ENCODE measurements around the gene TRANK1. TPM values are rescaled to one million over a fixed set of nuclear protein-coding genes. Genes with fewer than 3 reads are reported as not detected.

TRANK1 gene
- total and polyA plus RNA-seq, 11 donors = 2.2 to 27.9 (median 4.0) TPM

GRCh38 chr3:36790765-36791164 is 154.1 kb downstream of the TRANK1 start:
- H3K4me1 ChIP-seq = peaks cover 0 to 12% (median 0%) of the 10 kb centered on the region in 12 donors
- no peaks in the 10 kb centered on the region for H3K9me3 ChIP-seq
- no peak overlapping the region for H3K4me3 ChIP-seq
- ATAC-seq = no peak
- no peaks in the 10 kb centered on the region for H3K27me3 ChIP-seq
- intact Hi-C loops (cut with DNase I) = no loop called here
- no peak overlapping the region for H3K27ac ChIP-seq
- DNase-seq = no peak
- 53 to 69% (median 59%) methylated on average over 5 to 6 of the region's 6 CpGs for WGBS, 4 donors
- no peaks in the 10 kb centered on the region for H3K36me3 ChIP-seq
- TF ChIP-seq CTCF (IDR thresholded peaks at IDR 0.05) (no peak), POLR2A (IDR thresholded peaks at IDR 0.05) (no peak)

- H3K9me3 ChIP-seq = no peaks in the 10 kb centered on the region
- ATAC-seq = peak in 3 of 4 donors; percentile 30 to 80 (median 37)
- peak in 2 of 5 donors; percentile 26 to 29 for DNase-seq
- TF ChIP-seq CTCF (IDR thresholded peaks at IDR 0.05) (no peak), POLR2A (IDR thresholded peaks at IDR 0.05) (no peak)
- 73 to 96% (median 76%) methylated on average over 3 of the region's 3 CpGs for WGBS, 4 donors
- no peaks in the 10 kb centered on the region for H3K27me3 ChIP-seq
- H3K36me3 ChIP-seq = no peaks in the 10 kb centered on the region
- peaks cover 0 to 12% (median 5%) of the 10 kb centered on the region in 12 donors for H3K4me1 ChIP-seq
- H3K27ac ChIP-seq = peak overlapping the region in 1 of 12 donors; percentile 35
- H3K4me3 ChIP-seq = no peak overlapping the region
- intact Hi-C loops (cut with DNase I) = loop anchor here in 1 of 10 donors (10.0 kb wide), 1 partner anchor 52 kb away; no protein-coding TSS in a partner anchor
Observed at GRCh38 chr3:36786921-36787890, 157.6 kb downstream of the TRANK1 start.

- DNase-seq (no peak), ATAC-seq (peak in 2 of 4 donors; percentile 65 to 92)
- TF ChIP-seq POLR2A (IDR thresholded peaks at IDR 0.05) = no peak
- TF ChIP-seq CTCF (IDR thresholded peaks at IDR 0.05) = no peak
- Histone ChIP-seq H3K27ac (peak overlapping the region in 6 of 12 donors; percentile 25 to 63 (median 46)), H3K9me3 (no peaks in the 10 kb centered on the region), H3K36me3 (no peaks in the 10 kb centered on the region), H3K4me3 (no peak overlapping the region), H3K4me1 (peaks cover 0 to 12% (median 5%) of the 10 kb centered on the region in 12 donors), H3K27me3 (no peaks in the 10 kb centered on the region)
- 33 to 57% (median 44%) methylated on average over 3 of the region's 3 CpGs for WGBS, 4 donors
- intact Hi-C loops (cut with DNase I) = loop anchor here in 2 of 10 donors (5.0 to 10.0 kb wide), 2 partner anchors 47 to 49 kb away; no protein-coding TSS in a partner anchor
Observed at GRCh38 chr3:36784138-36784635, 160.7 kb downstream of the TRANK1 start.

Data from heart left ventricle (tissue), 16 donors.